Astrocyte of the spinal cord (primary cell): ENCODE data around the gene POPDC2.
A peak's percentile ranks its signal among the peaks of the same experiment; 100 is the strongest.

Experiments used
- DNase-seq: peaks from one replicate; pipeline ENCODE4 v3.0.0; 2011; ENCODE audit warnings: low read depth, low spot score
- H3K4me3 ChIP-seq: 2 replicates; pipeline ENCODE4 v1.5.1; 2011; ENCODE audit warnings: low read depth, mild to moderate bottlenecking, low read length, moderate library complexity
- CTCF ChIP-seq: IDR thresholded peaks from 2 replicates; pipeline ENCODE4 v1.5.1; 2012; ENCODE audit warnings: low read depth, mild to moderate bottlenecking, low read length, inconsistent platforms
- in situ Hi-C: cut with HindIII; loops from 2 replicates; pipeline ENCODE4 v1.10.0; 2017; ENCODE audit warnings: low sequenced_read_pairs

The POPDC2 gene

GRCh38 chr3:119677641-119677934 lies 17.2 kb upstream of the POPDC2 start:
- in situ Hi-C loops = no loop called here
- peak overlapping the region; percentile 67 for H3K4me3 ChIP-seq
- DNase-seq = no peak
- no peak for TF ChIP-seq CTCF

GRCh38 chr3:119676771-119677640 lies 16.6 kb upstream of the POPDC2 start, which contains the start of gene COX17:
TSS of gene COX17 (minus strand) at chr3:119677406. CDS start at chr3:119677310, 96 bp downstream.
- peak; percentile 95 for DNase-seq
- TF ChIP-seq CTCF = no peak
- in situ Hi-C loops = no loop called here
- peak within 1 kb of the TSS; percentile 67 for H3K4me3 ChIP-seq

GRCh38 chr3:119676020-119676419 lies 15.6 kb upstream of the POPDC2 start:
- in situ Hi-C loops = no loop called here
- TF ChIP-seq CTCF = no peak
- DNase-seq = no peak
- H3K4me3 ChIP-seq = peak overlapping the region; percentile 67

- no peak for DNase-seq
- no peak for TF ChIP-seq CTCF
- in situ Hi-C loops = no loop called here
- no peak overlapping the region for H3K4me3 ChIP-seq
Measured at GRCh38 chr3:119675188-119675874, 14.9 kb upstream of the POPDC2 start.

- no peak overlapping the region for H3K4me3 ChIP-seq
- TF ChIP-seq CTCF = no peak
- in situ Hi-C loops = no loop called here
- DNase-seq = no peak
Measured at GRCh38 chr3:119673875-119674274, 13.5 kb upstream of the POPDC2 start.

GRCh38 chr3:119672776-119673175 lies 12.4 kb upstream of the POPDC2 start:
- in situ Hi-C loops = no loop called here
- no peak for DNase-seq
- TF ChIP-seq CTCF = no peak
- H3K4me3 ChIP-seq = no peak overlapping the region
